PC-3 (cell line): ENCODE results near the gene VSIG10L2. TPM values are rescaled to one million over a fixed set of nuclear protein-coding genes. Genes with fewer than 3 reads are reported as not detected.
A peak's percentile ranks its signal among the peaks of the same experiment; 100 is the strongest.

ENCODE experiments used
- ATAC-seq: fragments of 200-7000 bp; cut with Tn5 transposase; 2 replicates; pipeline ENCODE4 v1.9.1; 2020; ENCODE audit warnings: mild to moderate bottlenecking, moderate library complexity
- BruUV-seq: library from RNA; stranded (reverse); fragments of 400-500 nt; replicated peaks from 2 replicates; lab custom pipeline; 2021; lab: Mats Ljungman, UMichigan
- CTCF ChIA-PET: fragments of 300-600 bp; sonication (Branson Sonifier 250); formaldehyde crosslinking; loops from one replicate; lab custom pipeline; 2022; ENCODE audit warnings: antibody characterized with exemption; lab: Charles Lee
- POLR2A ChIA-PET: fragments of 300-600 bp; sonication (Branson Sonifier 250); formaldehyde crosslinking; loops from one replicate; lab custom pipeline; 2022; ENCODE audit warnings: antibody characterized with exemption; ENCODE audit not compliant: unreplicated experiment; lab: Charles Lee
- DNase-seq: peaks from one replicate; pipeline ENCODE4 v3.0.0-alpha.2; 2015
- H2AFZ ChIP-seq: fragments of 300-600 bp; sonication (generic); 2 replicates; pipeline ENCODE4 v1.6.0; 2016; ENCODE audit warnings: antibody characterized with exemption, low read length
- H3F3A ChIP-seq: fragments of 300-600 bp; sonication (generic); one replicate; pipeline ENCODE4 v1.6.0; 2017; ENCODE audit warnings: antibody characterized with exemption, low read length, control low read depth, mild to moderate bottlenecking; ENCODE audit not compliant: unreplicated experiment
- H3K27ac ChIP-seq: fragments of 300-600 bp; sonication (generic); 2 replicates; pipeline ENCODE4 v1.5.1; 2016; ENCODE audit warnings: mild to moderate bottlenecking, low read length
- H3K27me3 ChIP-seq: fragments of 300-600 bp; sonication (generic); 2 replicates; pipeline ENCODE4 v1.6.1; 2016; ENCODE audit warnings: low read length, mixed read lengths
- H3K36me3 ChIP-seq: fragments of 300-600 bp; sonication (generic); 2 replicates; pipeline ENCODE4 v1.6.1; 2016; ENCODE audit warnings: low read depth, mixed run types, low read length, mixed read lengths
- H3K4me1 ChIP-seq: fragments of 300-600 bp; sonication (generic); 2 replicates; pipeline ENCODE4 v1.5.1; 2016; ENCODE audit warnings: low read length; ENCODE audit not compliant: insufficient read depth
- H3K4me2 ChIP-seq: fragments of 300-600 bp; sonication (generic); 2 replicates; pipeline ENCODE4 v1.6.0; 2016; ENCODE audit warnings: low read length
- H3K4me3 ChIP-seq: fragments of 300-600 bp; sonication (generic); 2 replicates; pipeline ENCODE4 v1.5.1; 2016; ENCODE audit warnings: mild to moderate bottlenecking, low read length, mixed read lengths
- H3K79me2 ChIP-seq: fragments of 300-600 bp; sonication (generic); 2 replicates; pipeline ENCODE4 v1.6.1; 2017; ENCODE audit warnings: low read length, mixed read lengths
- H3K9ac ChIP-seq: fragments of 300-600 bp; sonication (generic); 2 replicates; pipeline ENCODE4 v1.6.0; 2016; ENCODE audit warnings: mild to moderate bottlenecking, low read length
- H3K9me2 ChIP-seq: fragments of 300-600 bp; sonication (generic); replicated peaks from 2 replicates; pipeline ENCODE4 v1.6.1; 2016; ENCODE audit warnings: mixed run types, low read length, mixed read lengths
- H3K9me3 ChIP-seq: fragments of 300-600 bp; sonication (generic); 2 replicates; pipeline ENCODE4 v1.6.1; 2016; ENCODE audit warnings: low read length, mixed read lengths
- H4K20me1 ChIP-seq: fragments of 300-600 bp; sonication (generic); 2 replicates; pipeline ENCODE4 v1.6.1; 2016; ENCODE audit warnings: low read length, mixed read lengths
- CTCF ChIP-seq: fragments of 300-600 bp; sonication (generic); conservative IDR thresholded peaks from 2 replicates; pipeline ENCODE4 v1.5.1; 2017; ENCODE audit warnings: antibody characterized with exemption, low read depth, mild to moderate bottlenecking, low read length
- EZH2 ChIP-seq: fragments of 300-600 bp; sonication (generic); IDR thresholded peaks from one replicate; pipeline ENCODE4 v1.6.1; 2017; ENCODE audit warnings: antibody characterized with exemption, mild to moderate bottlenecking, low read length; ENCODE audit not compliant: unreplicated experiment
- EZH2phosphoT487 ChIP-seq: fragments of 300-600 bp; sonication (generic); IDR thresholded peaks from 2 replicates; pipeline ENCODE4 v1.6.1; 2018; ENCODE audit warnings: mild to moderate bottlenecking, antibody characterized with exemption, low read length, borderline replicate concordance
- intact Hi-C: fragments of 100-400 bp; cut with micrococcal nuclease; formaldehyde crosslinking; loops from 2 replicates; pipeline ENCODE4 v1.9.0; 2023
- total RNA-seq: library from RNA; depleted of rRNA; stranded (reverse); fragments of >200 nt; gene quantifications from 2 replicates; pipeline ENCODE4 v1.2.3, GENCODE V29; 2014

The VSIG10L2 gene
- total RNA-seq, 1 experiment from 2014 or later: not detected

DNA sequence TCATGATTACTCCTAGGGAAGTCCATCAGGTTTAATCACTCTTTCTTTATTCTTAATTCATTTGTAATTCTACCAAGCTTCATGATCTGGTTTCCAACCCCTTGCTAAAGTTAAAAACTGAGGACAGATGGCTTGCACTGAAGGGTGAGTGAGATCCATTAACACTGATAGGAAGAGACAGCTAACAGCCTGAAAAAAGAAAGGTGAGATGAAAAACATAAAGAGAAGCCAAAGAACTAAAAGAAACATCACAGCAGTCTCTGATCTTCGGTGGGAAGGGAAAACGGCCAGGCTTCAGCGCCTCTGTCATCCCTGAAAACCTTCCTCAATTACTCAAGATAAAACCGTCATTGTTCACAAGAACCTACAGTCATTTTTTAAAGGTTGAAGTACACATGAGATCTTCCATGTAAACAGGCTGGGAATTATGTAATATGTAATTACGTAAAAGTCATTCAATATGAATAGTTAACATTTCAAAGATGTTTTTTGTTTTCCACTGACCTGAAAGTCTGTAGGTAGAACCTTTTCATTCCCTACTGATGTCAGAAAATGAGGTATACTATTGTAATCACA, 41.3 kb downstream of the VSIG10L2 start:
- Histone ChIP-seq H3F3A (no peaks in the 10 kb centered on the region), H3K9me2 (no peaks in the 10 kb centered on the region), H3K4me2 (no peak overlapping the region), H3K27ac (no peak overlapping the region), H2AFZ (no peak overlapping the region), H3K36me3 (no peaks in the 10 kb centered on the region), H4K20me1 (no peaks in the 10 kb centered on the region), H3K4me1 (peaks cover 14% of the 10 kb centered on the region), H3K79me2 (no peaks in the 10 kb centered on the region), H3K9ac (no peak overlapping the region), H3K4me3 (no peak overlapping the region), H3K9me3 (no peaks in the 10 kb centered on the region), H3K27me3 (no peaks in the 10 kb centered on the region)
- intact Hi-C loops: loop anchor here (10.0 kb wide), 1 partner anchor 48 kb away; no protein-coding TSS in a partner anchor
- POLR2A ChIA-PET: interaction anchor here (0.6 kb wide), 1 partner anchor 395 kb away, joined by 3 read pairs; no protein-coding TSS in a partner anchor
- CTCF ChIA-PET: no interaction called here
- BruUV-seq: no TSS peak
- ATAC-seq (no peak), DNase-seq (no peak)
- no peak for TF ChIP-seq CTCF
- TF ChIP-seq EZH2phosphoT487: no peak
- TF ChIP-seq EZH2: no peak

- CTCF ChIA-PET: no interaction called here
- H2AFZ ChIP-seq: no peak overlapping the region
- H3K4me2 ChIP-seq: no peak overlapping the region
- TF ChIP-seq CTCF: no peak
- H3K36me3 ChIP-seq: no peaks in the 10 kb centered on the region
- no peak for ATAC-seq
- no peaks in the 10 kb centered on the region for H3F3A ChIP-seq
- no peaks in the 10 kb centered on the region for H3K9me2 ChIP-seq
- no peaks in the 10 kb centered on the region for H4K20me1 ChIP-seq
- H3K27ac ChIP-seq: no peak overlapping the region
- H3K9me3 ChIP-seq: no peaks in the 10 kb centered on the region
- POLR2A ChIA-PET: no interaction called here
- H3K4me3 ChIP-seq: no peak overlapping the region
- DNase-seq: peak; percentile 20
- BruUV-seq: no TSS peak
- H3K79me2 ChIP-seq: no peaks in the 10 kb centered on the region
- H3K4me1 ChIP-seq: no peaks in the 10 kb centered on the region
- intact Hi-C loops: no loop called here
- H3K27me3 ChIP-seq: no peaks in the 10 kb centered on the region
- no peak overlapping the region for H3K9ac ChIP-seq
These were observed 44.4 kb downstream of the VSIG10L2 start for GRCh38 chr11:125990244-125990643.

- no peak overlapping the region for H3K9ac ChIP-seq
- TF ChIP-seq CTCF (no peak), EZH2phosphoT487 (no peak), EZH2 (no peak)
- H4K20me1 ChIP-seq: no peaks in the 10 kb centered on the region
- H3F3A ChIP-seq: no peaks in the 10 kb centered on the region
- H3K4me2 ChIP-seq: no peak overlapping the region
- no peaks in the 10 kb centered on the region for H3K9me3 ChIP-seq
- no peaks in the 10 kb centered on the region for H3K79me2 ChIP-seq
- no TSS peak for BruUV-seq
- H3K4me3 ChIP-seq: no peak overlapping the region
- POLR2A ChIA-PET: no interaction called here
- ATAC-seq (no peak), DNase-seq (no peak)
- no peak overlapping the region for H3K27ac ChIP-seq
- H3K9me2 ChIP-seq: no peaks in the 10 kb centered on the region
- 0 out of 2 replicates have a peak, but pooled peaks cover 3% of the 10 kb centered on the region for H3K36me3 ChIP-seq
- CTCF ChIA-PET: no interaction called here
- no peaks in the 10 kb centered on the region for H3K4me1 ChIP-seq
- intact Hi-C loops: no loop called here
- H2AFZ ChIP-seq: no peak overlapping the region
- no peaks in the 10 kb centered on the region for H3K27me3 ChIP-seq
These were observed 47.0 kb downstream of the VSIG10L2 start for GRCh38 chr11:125992893-125993292.
